ENCODE results near the gene PMEPA1. TPM values are rescaled to one million over a fixed set of nuclear protein-coding genes. Genes with fewer than 3 reads are reported as not detected.

The PMEPA1 gene
- polyA plus RNA-seq, 3 donors from 2014 or later = not detected

DNA sequence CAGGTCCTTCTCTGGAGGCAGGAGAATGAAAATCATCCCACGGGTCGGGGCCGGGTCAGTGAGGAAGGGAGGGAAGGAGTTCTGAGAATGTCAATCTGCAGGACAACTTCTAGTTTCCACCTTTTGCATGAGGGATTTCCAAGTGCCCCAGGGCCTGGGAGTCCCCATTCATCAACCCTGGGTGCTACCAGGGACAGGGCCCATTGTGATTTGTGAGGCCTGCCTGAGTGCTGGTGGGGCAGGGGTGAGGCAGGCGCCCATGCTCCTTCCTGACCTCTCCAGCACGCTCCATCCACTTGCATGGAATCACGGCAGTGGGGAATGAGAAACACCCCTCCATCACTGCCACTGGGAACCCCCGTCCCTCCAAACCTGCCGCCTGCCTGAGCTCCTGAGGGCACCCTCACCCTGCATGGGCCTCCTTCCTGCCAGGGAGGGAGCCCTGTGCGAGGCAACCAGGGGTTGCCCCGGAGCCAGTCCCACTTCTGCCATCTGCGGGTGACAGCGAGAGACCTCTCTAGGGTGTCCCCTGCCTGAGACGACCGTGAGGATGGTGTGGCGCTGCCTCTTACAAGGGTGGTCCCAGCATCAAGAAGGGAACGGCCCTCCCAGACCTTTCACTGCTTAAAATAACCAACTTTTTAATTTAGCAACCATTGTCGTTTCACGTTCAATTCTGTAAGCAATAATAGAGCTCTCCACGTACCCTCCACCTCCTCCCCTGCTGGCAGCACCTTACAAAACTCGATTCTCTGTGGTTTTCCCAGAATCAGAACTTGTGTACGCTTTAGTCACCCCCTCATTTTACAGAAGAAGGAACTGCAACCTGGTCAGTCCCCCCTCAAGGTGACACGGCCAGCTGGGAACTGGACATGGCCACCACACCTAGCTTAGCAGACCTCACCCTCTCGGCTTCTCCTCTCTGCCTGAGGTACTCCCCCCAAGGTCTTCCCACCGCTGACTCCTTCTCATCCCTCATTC, 28.6 kb downstream of the PMEPA1 start:
- Mint-ChIP-seq H3K4me3 (no peak overlapping the region), H3K27ac (peak overlapping the region in 5 of 6 donors; percentile 25 to 81 (median 65)), H3K4me1 (peaks cover 16% of the 10 kb centered on the region in 2 donors), H3K9me3 (no peaks in the 10 kb centered on the region), H3K36me3 (no peaks in the 10 kb centered on the region), H3K27me3 (ENCODE audit: low read depth in 3 of 3) (peaks cover 2 to 20% (median 7%) of the 10 kb centered on the region in 3 donors)
- DNase-seq = peak; percentile 29 to 44 (median 35)

DNA sequence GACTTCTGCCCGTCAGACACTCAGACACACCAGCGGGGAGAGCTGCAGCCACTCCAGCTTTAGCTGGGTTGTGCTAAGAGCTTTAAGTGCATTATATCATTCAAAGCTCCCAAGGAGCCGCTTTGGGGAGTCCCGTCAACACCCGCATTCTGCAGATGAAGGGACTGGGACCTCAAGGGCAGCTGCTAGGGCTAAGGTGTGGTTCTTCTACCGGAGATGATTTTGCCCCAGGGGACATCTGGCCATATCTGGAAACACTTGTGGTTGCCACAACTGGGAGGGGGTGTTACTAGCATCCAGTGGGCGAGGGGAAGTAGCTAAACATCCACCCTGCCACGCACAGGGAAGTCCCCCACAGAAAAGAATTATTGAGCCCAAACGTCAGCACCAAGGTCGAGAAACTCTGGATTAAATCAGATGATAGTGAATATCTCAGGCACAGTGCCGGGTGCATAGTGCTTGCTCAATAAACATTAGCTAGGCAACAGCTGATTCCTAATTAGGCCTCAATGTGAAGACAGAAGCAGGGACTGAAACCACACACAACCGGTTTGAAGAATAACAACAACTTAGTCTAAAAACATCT, 29.6 kb downstream of the PMEPA1 start:
- H3K4me1 Mint-ChIP-seq = peaks cover 16% of the 10 kb centered on the region in 2 donors
- no peaks in the 10 kb centered on the region for H3K36me3 Mint-ChIP-seq
- DNase-seq = peak; percentile 22 to 31 (median 30)
- no peaks in the 10 kb centered on the region for H3K9me3 Mint-ChIP-seq
- no peak overlapping the region for H3K4me3 Mint-ChIP-seq
- H3K27ac Mint-ChIP-seq = peak overlapping the region in 4 of 6 donors; percentile 35 to 81 (median 56)
- H3K27me3 Mint-ChIP-seq (ENCODE audit: low read depth in 3 of 3) = peaks cover 2 to 21% (median 6%) of the 10 kb centered on the region in 3 donors

DNA sequence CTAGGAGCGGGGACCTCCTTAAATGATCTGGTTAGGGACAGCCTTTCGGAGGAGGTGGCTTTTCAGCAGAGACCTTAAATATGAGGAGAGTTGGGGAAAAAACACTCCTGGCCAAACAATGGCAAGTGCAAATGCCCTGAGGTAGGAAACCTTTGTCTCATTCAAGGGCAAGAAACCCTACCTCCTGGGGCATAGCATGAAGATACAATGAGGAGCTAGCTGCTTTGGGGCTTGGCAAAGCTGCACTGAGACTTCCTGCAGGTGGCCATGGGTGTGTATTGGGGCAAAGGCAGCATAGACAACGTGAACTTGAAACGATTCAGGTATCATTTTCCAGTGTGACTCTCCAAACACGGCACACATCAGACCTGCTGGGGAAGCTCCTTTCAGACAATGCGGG, 30.7 kb downstream of the PMEPA1 start:
- Mint-ChIP-seq H3K9me3 (no peaks in the 10 kb centered on the region), H3K36me3 (no peaks in the 10 kb centered on the region), H3K4me1 (peaks cover 16% of the 10 kb centered on the region in 2 donors), H3K27me3 (ENCODE audit: low read depth in 3 of 3) (peaks cover 2 to 21% (median 9%) of the 10 kb centered on the region in 3 donors), H3K27ac (peak overlapping the region in 1 of 6 donors; percentile 69), H3K4me3 (no peak overlapping the region)
- no peak for DNase-seq

DNA sequence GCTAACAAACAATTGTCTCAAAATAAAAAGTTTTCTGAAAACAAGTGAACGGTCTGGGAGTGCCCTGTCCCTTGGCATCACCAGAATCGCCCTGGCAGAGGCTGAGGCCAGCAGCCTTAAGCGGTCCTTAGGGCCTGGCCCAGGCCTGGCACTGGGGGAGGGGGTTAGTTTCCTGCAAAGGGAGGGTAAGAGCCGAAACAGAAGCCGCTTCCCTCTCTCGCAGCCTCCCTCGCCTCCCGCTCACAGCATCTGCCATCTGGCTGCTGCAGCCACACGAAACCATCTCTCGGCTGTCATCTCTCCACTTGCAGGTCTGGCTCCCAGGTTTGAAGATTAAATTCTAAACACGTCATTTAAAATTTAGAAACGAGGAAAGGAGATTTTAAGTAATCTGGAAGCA, 31.5 kb downstream of the PMEPA1 start:
- H3K27me3 Mint-ChIP-seq (ENCODE audit: low read depth in 3 of 3) = peaks cover 3 to 19% (median 9%) of the 10 kb centered on the region in 3 donors
- H3K4me1 Mint-ChIP-seq = peaks cover 16% of the 10 kb centered on the region in 2 donors
- no peaks in the 10 kb centered on the region for H3K9me3 Mint-ChIP-seq
- no peak overlapping the region for H3K4me3 Mint-ChIP-seq
- no peak for DNase-seq
- peak overlapping the region in 1 of 6 donors; percentile 7 for H3K27ac Mint-ChIP-seq
- H3K36me3 Mint-ChIP-seq = no peaks in the 10 kb centered on the region

DNA sequence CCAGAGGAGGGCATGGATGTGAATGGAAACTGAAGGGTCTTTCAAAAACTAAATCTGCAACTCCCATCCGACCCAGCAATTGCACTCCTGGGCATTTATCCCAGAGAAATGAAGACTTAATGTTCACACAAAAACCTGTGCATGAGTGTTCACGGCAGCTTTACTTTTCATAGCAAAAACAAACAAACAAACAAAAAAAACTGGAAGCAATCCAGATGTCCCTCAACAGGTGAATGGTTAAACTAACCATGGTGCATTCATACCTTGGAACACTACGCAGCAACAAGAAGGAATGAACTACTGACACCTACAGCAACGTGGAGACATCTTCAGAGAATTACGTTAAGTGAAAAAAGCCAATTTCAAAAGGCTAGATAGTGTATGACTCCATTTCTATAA, 32.2 kb downstream of the PMEPA1 start:
- no peak for DNase-seq
- Mint-ChIP-seq H3K4me3 (no peak overlapping the region), H3K27ac (no peak overlapping the region), H3K9me3 (no peaks in the 10 kb centered on the region), H3K4me1 (peaks cover 16% of the 10 kb centered on the region in 2 donors), H3K36me3 (no peaks in the 10 kb centered on the region), H3K27me3 (ENCODE audit: low read depth in 3 of 3) (peaks cover 4 to 19% (median 9%) of the 10 kb centered on the region in 3 donors)

DNA sequence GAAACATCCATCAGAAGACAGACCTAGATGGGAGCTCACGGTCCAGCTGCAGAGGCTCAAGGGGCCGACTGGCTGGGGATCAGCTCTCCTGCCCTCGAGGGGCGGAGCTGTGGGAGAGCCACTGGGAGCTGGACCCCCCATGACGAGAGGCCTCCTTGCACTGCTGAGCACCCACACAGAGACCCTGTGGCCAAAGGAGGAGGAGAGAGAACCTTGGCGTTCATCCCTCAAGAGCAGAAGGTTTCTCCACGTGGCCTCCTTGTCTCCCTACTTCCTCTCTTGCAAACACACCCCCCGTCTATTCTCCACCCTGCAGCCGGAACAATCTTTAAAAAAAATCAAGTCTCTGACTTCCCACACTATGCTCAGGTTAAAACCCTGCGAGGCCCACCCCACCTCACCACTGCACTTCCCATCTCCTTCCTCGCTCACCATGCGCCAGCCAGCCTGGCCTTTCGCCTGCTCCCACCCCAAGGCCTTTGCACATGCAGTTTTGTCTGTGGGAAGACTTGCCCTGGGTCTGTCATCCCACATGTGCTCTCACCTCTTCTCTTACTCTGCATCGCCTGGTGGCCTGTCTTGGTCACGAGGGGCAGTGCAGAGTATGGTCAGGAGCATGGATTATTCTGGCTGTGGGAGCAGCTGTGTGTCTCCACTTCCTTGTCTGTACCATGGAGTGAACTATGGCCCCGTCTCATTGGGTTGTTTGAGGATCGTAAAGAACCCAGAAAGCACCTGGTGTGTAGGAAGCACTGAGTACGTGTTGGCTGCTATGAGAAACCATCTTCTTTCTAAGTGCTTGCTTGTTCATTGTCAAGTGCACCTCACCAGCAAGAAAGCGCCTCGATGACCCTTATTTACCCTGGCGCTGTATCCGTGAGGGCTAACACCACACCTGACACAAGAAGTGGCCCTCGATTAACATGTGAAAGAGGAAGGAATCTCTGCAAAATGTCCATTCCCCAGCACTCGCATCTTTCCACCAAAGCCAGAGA, 32.9 kb downstream of the PMEPA1 start:
- H3K27me3 Mint-ChIP-seq (ENCODE audit: low read depth in 3 of 3) = peaks cover 8 to 19% (median 9%) of the 10 kb centered on the region in 3 donors
- DNase-seq = no peak
- peaks cover 16% of the 10 kb centered on the region in 2 donors for H3K4me1 Mint-ChIP-seq
- no peaks in the 10 kb centered on the region for H3K9me3 Mint-ChIP-seq
- no peak overlapping the region for H3K27ac Mint-ChIP-seq
- no peaks in the 10 kb centered on the region for H3K36me3 Mint-ChIP-seq
- no peak overlapping the region for H3K4me3 Mint-ChIP-seq

DNA sequence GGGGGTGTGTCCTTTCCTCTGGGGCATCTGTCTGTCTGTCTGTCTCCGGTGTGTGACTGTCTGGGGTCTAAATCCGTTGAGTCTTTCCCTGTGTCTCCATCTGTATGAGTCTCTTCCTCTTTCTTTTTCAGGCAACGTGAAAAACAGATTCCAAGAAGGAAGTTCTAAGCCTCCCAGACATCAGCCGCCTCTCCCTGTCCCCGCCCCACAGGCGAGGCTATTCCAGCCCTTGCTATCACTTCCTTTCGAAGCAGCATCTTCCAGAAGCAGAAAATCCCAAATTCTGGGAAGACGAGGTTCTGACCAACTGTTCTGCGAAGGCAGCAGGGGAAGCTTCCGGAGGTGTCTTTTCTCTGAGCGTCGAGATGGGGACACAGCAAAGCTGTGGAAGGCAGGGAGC, 34.0 kb downstream of the PMEPA1 start:
- Mint-ChIP-seq H3K27ac (no peak overlapping the region), H3K4me3 (no peak overlapping the region), H3K36me3 (no peaks in the 10 kb centered on the region), H3K27me3 (ENCODE audit: low read depth in 3 of 3) (peaks cover 7 to 15% (median 9%) of the 10 kb centered on the region in 3 donors), H3K9me3 (no peaks in the 10 kb centered on the region), H3K4me1 (peaks cover 12 to 14% of the 10 kb centered on the region in 2 donors)
- DNase-seq = no peak

DNA sequence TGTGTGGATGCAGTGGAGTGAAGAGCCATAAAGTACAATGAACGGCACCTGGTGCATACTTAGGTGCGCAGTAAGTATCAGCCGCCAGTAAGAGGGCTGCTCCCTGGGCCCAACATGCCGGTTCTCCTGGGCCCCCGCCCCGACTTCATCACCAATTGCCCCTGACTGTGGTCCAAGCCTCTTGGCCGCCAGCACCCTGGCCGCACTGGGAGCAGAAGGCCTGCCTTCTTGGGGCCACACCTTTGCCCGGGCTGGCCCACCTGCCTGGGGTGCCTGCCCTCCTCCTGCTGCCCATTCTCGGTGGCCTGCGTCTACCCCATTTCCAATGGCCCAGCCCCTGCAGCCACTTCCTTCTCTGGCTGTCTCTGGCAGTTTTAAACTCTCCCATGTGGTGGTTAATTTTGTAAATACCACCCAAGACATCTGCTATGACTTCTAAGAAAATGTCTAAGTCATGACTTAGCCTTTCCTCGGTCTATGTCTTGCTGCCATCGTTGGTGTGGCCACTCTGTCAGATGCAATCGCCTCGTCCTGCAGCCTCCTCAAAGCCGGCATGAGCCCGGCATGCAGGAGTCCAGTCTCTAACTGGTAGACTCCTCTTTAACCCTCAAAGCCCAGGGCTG, 36.8 kb downstream of the PMEPA1 start:
- H3K27me3 Mint-ChIP-seq (ENCODE audit: low read depth in 3 of 3) = peaks cover 7 to 15% (median 7%) of the 10 kb centered on the region in 3 donors
- H3K27ac Mint-ChIP-seq = no peak overlapping the region
- H3K9me3 Mint-ChIP-seq = no peaks in the 10 kb centered on the region
- H3K4me3 Mint-ChIP-seq = no peak overlapping the region
- H3K4me1 Mint-ChIP-seq = no peaks in the 10 kb centered on the region
- no peaks in the 10 kb centered on the region for H3K36me3 Mint-ChIP-seq
- no peak for DNase-seq

DNA sequence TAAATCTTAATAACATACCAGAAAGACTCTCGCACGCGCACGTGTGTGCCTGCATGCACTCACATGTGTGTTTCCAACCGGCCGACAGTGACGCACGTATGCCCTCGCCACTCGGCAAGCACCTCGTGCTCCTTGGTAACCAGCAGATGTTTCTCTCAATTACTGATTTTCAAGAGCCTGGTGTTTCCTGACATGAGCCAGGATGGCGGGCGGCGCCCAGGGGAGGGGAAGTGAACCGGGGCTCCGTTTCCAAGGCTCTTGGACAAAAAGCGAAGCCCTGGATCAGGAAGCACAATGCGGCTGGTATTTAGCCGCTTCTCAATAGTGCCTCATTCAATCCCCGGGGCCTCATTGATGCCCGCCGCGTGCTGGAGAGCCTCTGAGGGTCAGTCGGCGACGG, 37.7 kb downstream of the PMEPA1 start:
- no peak for DNase-seq
- Mint-ChIP-seq H3K27ac (no peak overlapping the region), H3K27me3 (ENCODE audit: low read depth in 3 of 3) (peaks cover 7 to 10% (median 9%) of the 10 kb centered on the region in 3 donors), H3K9me3 (no peaks in the 10 kb centered on the region), H3K4me1 (no peaks in the 10 kb centered on the region), H3K4me3 (no peak overlapping the region), H3K36me3 (no peaks in the 10 kb centered on the region)

DNA sequence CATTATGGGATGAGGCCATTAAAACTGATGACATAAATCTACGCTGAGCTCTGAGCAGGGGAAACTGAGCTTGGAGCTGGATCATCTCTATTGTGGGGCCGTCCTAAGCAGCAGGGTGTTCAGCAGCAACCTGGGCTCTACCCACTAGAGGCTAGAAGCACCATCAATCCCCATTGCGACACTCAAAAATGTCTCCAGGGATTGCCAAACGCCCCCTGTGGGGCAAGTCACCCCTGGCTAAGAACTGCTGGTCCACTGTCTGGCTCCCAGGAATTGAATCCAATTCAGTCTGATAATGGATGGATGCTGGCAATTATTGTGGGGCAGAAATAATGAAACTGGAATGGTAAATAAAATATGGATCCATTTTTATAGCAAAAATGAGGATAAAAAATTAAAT, 38.2 kb downstream of the PMEPA1 start:
- Mint-ChIP-seq H3K4me1 (no peaks in the 10 kb centered on the region), H3K27me3 (ENCODE audit: low read depth in 3 of 3) (peaks cover 6 to 10% (median 7%) of the 10 kb centered on the region in 3 donors), H3K27ac (no peak overlapping the region), H3K36me3 (no peaks in the 10 kb centered on the region), H3K9me3 (no peaks in the 10 kb centered on the region), H3K4me3 (no peak overlapping the region)
- DNase-seq = no peak

DNA sequence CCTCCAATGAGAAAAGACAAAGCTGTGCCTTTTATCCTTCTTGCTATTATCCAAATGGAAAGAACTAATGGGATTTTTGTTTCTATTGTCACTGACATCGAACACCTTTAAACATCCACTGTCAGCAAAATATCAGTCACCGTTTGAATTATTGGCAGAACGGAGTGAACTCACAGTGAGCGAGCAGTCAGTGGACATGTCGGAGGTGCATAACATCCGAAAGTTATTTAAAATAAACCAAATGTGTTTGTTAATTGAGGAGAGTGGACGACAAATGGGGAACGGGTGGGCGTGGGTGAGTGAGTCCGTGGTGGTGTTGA, 38.8 kb downstream of the PMEPA1 start:
- no peak for DNase-seq
- H3K4me1 Mint-ChIP-seq = no peaks in the 10 kb centered on the region
- no peaks in the 10 kb centered on the region for H3K36me3 Mint-ChIP-seq
- no peak overlapping the region for H3K4me3 Mint-ChIP-seq
- peaks cover 0 to 7% (median 7%) of the 10 kb centered on the region in 3 donors for H3K27me3 Mint-ChIP-seq (ENCODE audit: low read depth in 3 of 3)
- no peak overlapping the region for H3K27ac Mint-ChIP-seq
- H3K9me3 Mint-ChIP-seq = no peaks in the 10 kb centered on the region

DNA sequence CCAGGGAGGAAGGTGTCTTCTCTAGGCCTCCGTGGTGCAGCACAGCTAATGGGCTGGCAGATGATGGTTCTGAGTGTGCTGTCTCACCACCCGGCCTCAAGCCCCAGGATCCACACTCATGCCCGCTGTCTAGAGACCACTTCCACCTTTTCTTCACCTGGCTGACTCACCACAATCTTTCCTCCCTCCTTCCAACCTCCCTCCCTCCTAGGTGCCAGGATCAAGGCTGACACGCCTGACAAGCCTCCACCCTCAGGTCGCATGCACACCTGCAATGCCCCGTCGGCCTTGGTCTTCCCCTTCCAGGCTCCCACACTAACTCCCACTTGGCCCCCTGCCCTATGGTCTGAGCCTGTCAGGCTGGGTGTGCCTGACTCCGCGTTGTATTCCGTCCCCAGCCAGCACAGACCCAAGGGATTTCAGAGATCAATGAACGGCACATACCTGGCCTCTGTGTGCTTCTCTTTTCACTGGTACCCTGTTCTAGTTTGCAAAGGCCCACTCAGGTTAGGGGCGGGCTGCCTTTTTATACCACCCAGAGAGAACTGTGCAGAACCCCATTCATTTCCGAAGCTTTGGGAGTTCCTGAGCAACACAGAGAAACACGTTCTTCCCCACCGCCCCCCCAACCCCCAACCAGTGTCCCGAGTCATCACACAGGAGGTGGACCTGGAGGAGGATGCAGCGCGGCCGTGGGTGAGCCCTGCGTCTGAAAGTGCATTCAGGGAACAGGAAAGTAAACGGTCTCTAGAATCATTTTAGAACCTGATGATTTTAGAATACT, 39.3 kb downstream of the PMEPA1 start:
- peaks cover 0 to 7% (median 7%) of the 10 kb centered on the region in 3 donors for H3K27me3 Mint-ChIP-seq (ENCODE audit: low read depth in 3 of 3)
- DNase-seq = no peak
- H3K9me3 Mint-ChIP-seq = no peaks in the 10 kb centered on the region
- H3K4me3 Mint-ChIP-seq = no peak overlapping the region
- H3K4me1 Mint-ChIP-seq = no peaks in the 10 kb centered on the region
- peak overlapping the region in 1 of 6 donors; percentile 44 for H3K27ac Mint-ChIP-seq
- H3K36me3 Mint-ChIP-seq = no peaks in the 10 kb centered on the region
